Measurements from ENCODE around the gene PUS7. TPM values are rescaled to one million over a fixed set of nuclear protein-coding genes. Genes with fewer than 3 reads are reported as not detected.

PUS7 gene
- total RNA-seq, 1 experiment from 2014 or later: 30.7 TPM

GRCh38 chr7:105567024-105567423 lies 45.0 kb upstream of the PUS7 start:
- no peaks in the 10 kb centered on the region for H3K4me1 ChIP-seq (ENCODE audit: control insufficient read depth, insufficient read depth, low read length)
- H3K27ac ChIP-seq (ENCODE audit: low read length): no peak overlapping the region
- DNase-seq (ENCODE audit: low read depth, low spot score) (no peak), ATAC-seq (no peak)
- in situ Hi-C loops (cut with HindIII; ENCODE audit: low pct_unique_long_range_greater_than_20kb, low sequenced_read_pairs) (no loop called here), intact Hi-C loops (cut with micrococcal nuclease; ENCODE audit: unreplicated experiment) (no loop called here)
- H3K4me3 ChIP-seq (ENCODE audit: low read depth in 2 of 2, low read length in 2 of 2): no peak overlapping the region
- POLR2A ChIA-PET: no interaction called here
- H3K36me3 ChIP-seq (ENCODE audit: control insufficient read depth, insufficient read depth, low read length): no peaks in the 10 kb centered on the region
- BruUV-seq (replicated peaks): no TSS peak
- TF ChIP-seq REST (IDR thresholded peaks at IDR 0.05; ENCODE audit: insufficient read depth in 1 of 2, low read depth in 2 of 2, low read length in 1 of 2): no peak
- TF ChIP-seq TCF7L2 (IDR thresholded peaks at IDR 0.05; ENCODE audit: low read depth, low read length): no peak
- no peak for TF ChIP-seq POLR2AphosphoS5 (IDR thresholded peaks at IDR 0.05; ENCODE audit: low read depth, low read length)
- TF ChIP-seq CTCF (IDR thresholded peaks at IDR 0.05): no peak
- TF ChIP-seq SIN3A (IDR thresholded peaks at IDR 0.05; ENCODE audit: borderline replicate concordance, insufficient read depth, low read depth, low read length): no peak
- H3K9me3 ChIP-seq (ENCODE audit: control insufficient read depth, insufficient read depth, low read depth, low read length): no peaks in the 10 kb centered on the region
- no peaks in the 10 kb centered on the region for H3K27me3 ChIP-seq (ENCODE audit: control insufficient read depth, insufficient read depth, low read length)
- CTCF ChIA-PET: no interaction called here

GRCh38 chr7:105565190-105565589 lies 43.1 kb upstream of the PUS7 start:
- intact Hi-C loops (cut with micrococcal nuclease; ENCODE audit: unreplicated experiment): no loop called here

More at GRCh38 chr7:105565190-105565589, 43.1 kb upstream of the PUS7 start:
- ATAC-seq: no peak
- H3K9me3 ChIP-seq (ENCODE audit: control insufficient read depth, insufficient read depth, low read depth, low read length): no peaks in the 10 kb centered on the region
- no peaks in the 10 kb centered on the region for H3K27me3 ChIP-seq (ENCODE audit: control insufficient read depth, insufficient read depth, low read length)
- TF ChIP-seq SIN3A (IDR thresholded peaks at IDR 0.05; ENCODE audit: borderline replicate concordance, insufficient read depth, low read depth, low read length) (no peak), CTCF (IDR thresholded peaks at IDR 0.05) (no peak), TCF7L2 (IDR thresholded peaks at IDR 0.05; ENCODE audit: low read depth, low read length) (no peak), POLR2AphosphoS5 (IDR thresholded peaks at IDR 0.05; ENCODE audit: low read depth, low read length) (no peak), REST (IDR thresholded peaks at IDR 0.05; ENCODE audit: insufficient read depth in 1 of 2, low read depth in 2 of 2, low read length in 1 of 2) (no peak)
- no peaks in the 10 kb centered on the region for H3K4me1 ChIP-seq (ENCODE audit: control insufficient read depth, insufficient read depth, low read length)
- CTCF ChIA-PET: no interaction called here
- no peak overlapping the region for H3K27ac ChIP-seq (ENCODE audit: low read length)
- no peak overlapping the region for H3K4me3 ChIP-seq (ENCODE audit: low read depth in 2 of 2, low read length in 2 of 2)
- H3K36me3 ChIP-seq (ENCODE audit: control insufficient read depth, insufficient read depth, low read length): no peaks in the 10 kb centered on the region
- no TSS peak for BruUV-seq (replicated peaks)
- in situ Hi-C loops (cut with HindIII; ENCODE audit: low pct_unique_long_range_greater_than_20kb, low sequenced_read_pairs): no loop called here
- DNase-seq (ENCODE audit: low read depth, low spot score): no peak
- POLR2A ChIA-PET: interaction anchor here (0.7 kb wide), 1 partner anchor 23 kb away, joined by 3 read pairs; no protein-coding TSS in a partner anchor
